Measurements from ENCODE around the gene STUM.
"Not testable (repeated sequence)": the region's sequence is repeated elsewhere in the genome, so short reads cannot be mapped to it uniquely, and the experiment has no call there.

The STUM gene

GRCh38 chr1:226598455-226598849 is 49.9 kb downstream of the STUM start:
- TF ChIP-seq CTCF (IDR thresholded peaks at IDR 0.05; ENCODE audit: borderline replicate concordance, insufficient read depth, low read depth, low read length), result no peak
- no peak overlapping the region for H3K4me3 ChIP-seq (ENCODE audit: low read depth, low read length)

- H3K4me3 ChIP-seq (ENCODE audit: low read depth, low read length), result not testable (repeated sequence)
Observed at GRCh38 chr1:226598955-226599354, 50.4 kb downstream of the STUM start.

- H3K4me3 ChIP-seq (ENCODE audit: low read depth, low read length), result no peak overlapping the region
- no peak for TF ChIP-seq CTCF (IDR thresholded peaks at IDR 0.05; ENCODE audit: borderline replicate concordance, insufficient read depth, low read depth, low read length)
Observed at GRCh38 chr1:226599636-226600238, 51.2 kb downstream of the STUM start.

- no peak for TF ChIP-seq CTCF (IDR thresholded peaks at IDR 0.05; ENCODE audit: borderline replicate concordance, insufficient read depth, low read depth, low read length)
- H3K4me3 ChIP-seq (ENCODE audit: low read depth, low read length), result no peak overlapping the region
Observed at GRCh38 chr1:226600254-226600653, 51.7 kb downstream of the STUM start.

- H3K4me3 ChIP-seq (ENCODE audit: low read depth, low read length), result no peak overlapping the region
- no peak for TF ChIP-seq CTCF (IDR thresholded peaks at IDR 0.05; ENCODE audit: borderline replicate concordance, insufficient read depth, low read depth, low read length)
Observed at GRCh38 chr1:226601456-226601855, 52.9 kb downstream of the STUM start.

- H3K4me3 ChIP-seq (ENCODE audit: low read depth, low read length), result no peak overlapping the region
- TF ChIP-seq CTCF (IDR thresholded peaks at IDR 0.05; ENCODE audit: borderline replicate concordance, insufficient read depth, low read depth, low read length), result no peak
Observed at GRCh38 chr1:226602186-226603021, 53.8 kb downstream of the STUM start.

GRCh38 chr1:226603022-226603857 is 54.7 kb downstream of the STUM start:
- TF ChIP-seq CTCF (IDR thresholded peaks at IDR 0.05; ENCODE audit: borderline replicate concordance, insufficient read depth, low read depth, low read length), result no peak
- no peak overlapping the region for H3K4me3 ChIP-seq (ENCODE audit: low read depth, low read length)

All from GM12875 (cell line).